ENCODE results near the gene DTX3. TPM values are rescaled to one million over a fixed set of nuclear protein-coding genes. Genes with fewer than 3 reads are reported as not detected.

Gene DTX3
- total and polyA plus RNA-seq, 12 donors = 16.9 to 58.2 (median 22.2) TPM

DNA sequence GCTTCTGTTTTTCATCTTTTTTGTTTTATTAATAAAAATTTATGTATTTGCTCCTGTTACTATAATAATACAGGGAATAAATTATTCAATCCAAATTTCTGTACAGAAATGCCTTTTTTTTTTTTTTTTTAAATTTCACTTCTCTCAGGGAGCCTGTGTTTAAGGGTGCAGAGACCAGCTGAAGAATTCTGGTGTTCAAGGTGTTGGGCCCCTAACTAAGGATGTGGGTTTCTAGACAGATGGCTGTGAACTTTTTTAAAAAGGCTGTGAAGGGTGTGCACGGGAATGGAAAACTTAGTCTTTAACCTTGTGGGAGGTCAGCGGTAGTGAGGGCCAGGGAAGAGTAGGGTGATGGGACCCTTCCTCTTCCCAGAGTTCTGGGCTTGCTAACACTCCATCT lies 1.3 kb upstream of the DTX3 start:
- intact Hi-C loops (cut with DNase I) = no loop called here
- H3K36me3 ChIP-seq = peaks cover 0 to 60% (median 17%) of the 10 kb centered on the region in 9 donors

DNA sequence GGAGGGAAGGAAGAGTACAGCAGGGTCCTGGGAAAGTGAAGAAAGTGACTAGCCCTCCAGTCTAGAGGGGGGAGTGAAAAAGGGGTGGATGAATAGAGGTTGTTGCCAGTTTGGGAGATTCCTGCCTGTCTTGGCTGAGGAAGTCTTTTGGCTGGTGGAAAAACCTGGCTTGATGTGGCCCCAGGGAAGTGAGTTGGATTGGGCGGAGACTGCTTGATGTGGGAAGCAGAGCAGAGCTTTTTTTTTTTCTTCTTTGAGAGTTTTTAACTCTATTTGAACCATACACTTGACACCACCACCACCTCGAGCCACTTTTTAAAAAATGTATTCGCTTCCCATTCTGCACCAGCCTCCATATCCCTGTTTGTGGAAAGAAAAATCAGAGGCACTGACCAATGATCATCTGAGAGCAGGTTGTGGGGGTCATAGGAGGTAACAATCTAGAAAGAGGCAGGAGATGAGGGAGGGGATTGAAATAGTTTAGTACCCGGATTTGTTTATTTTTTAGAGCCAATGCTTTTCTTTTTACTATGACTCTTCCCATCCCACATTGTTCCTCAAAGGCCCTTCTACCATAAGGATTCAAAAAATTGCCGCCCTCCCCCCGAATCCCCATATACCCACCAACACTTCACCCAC lies 690 bp upstream of the DTX3 start:
- peak in 1 of 2 donors; percentile 84 for DNase-seq
- Histone ChIP-seq H3K4me1 (peaks cover 0 to 48% (median 25%) of the 10 kb centered on the region in 9 donors), H3K4me3 (peak overlapping the region; percentile 58 to 87 (median 76)), H3K27ac (peak overlapping the region; percentile 78 to 96 (median 90)), H3K9me3 (no peaks in the 10 kb centered on the region), H3K36me3 (peaks cover 0 to 60% (median 16%) of the 10 kb centered on the region in 9 donors), H3K27me3 (peaks cover 0 to 21% (median 0%) of the 10 kb centered on the region in 7 donors)
- WGBS, 2 donors = 30 to 31% methylated on average over 6 of the region's 6 CpGs
- TF ChIP-seq, protein P1, sequence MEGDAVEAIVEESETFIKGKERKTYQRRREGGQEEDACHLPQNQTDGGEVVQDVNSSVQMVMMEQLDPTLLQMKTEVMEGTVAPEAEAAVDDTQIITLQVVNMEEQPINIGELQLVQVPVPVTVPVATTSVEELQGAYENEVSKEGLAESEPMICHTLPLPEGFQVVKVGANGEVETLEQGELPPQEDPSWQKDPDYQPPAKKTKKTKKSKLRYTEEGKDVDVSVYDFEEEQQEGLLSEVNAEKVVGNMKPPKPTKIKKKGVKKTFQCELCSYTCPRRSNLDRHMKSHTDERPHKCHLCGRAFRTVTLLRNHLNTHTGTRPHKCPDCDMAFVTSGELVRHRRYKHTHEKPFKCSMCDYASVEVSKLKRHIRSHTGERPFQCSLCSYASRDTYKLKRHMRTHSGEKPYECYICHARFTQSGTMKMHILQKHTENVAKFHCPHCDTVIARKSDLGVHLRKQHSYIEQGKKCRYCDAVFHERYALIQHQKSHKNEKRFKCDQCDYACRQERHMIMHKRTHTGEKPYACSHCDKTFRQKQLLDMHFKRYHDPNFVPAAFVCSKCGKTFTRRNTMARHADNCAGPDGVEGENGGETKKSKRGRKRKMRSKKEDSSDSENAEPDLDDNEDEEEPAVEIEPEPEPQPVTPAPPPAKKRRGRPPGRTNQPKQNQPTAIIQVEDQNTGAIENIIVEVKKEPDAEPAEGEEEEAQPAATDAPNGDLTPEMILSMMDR (IDR thresholded peaks at IDR 0.05) = no peak
- peak; percentile 29 to 84 (median 72) for ATAC-seq
- intact Hi-C loops (cut with DNase I) = loop anchor here in 1 of 10 donors (2.0 kb wide), 1 partner anchor 13 kb away; the partner anchor contains the start of gene PIP4K2C

More for the DNA sequence above, 1.3 kb upstream of the DTX3 start:
- H3K4me3 ChIP-seq = peak overlapping the region in 1 of 10 donors; percentile 76
- DNase-seq (no peak), ATAC-seq (peak in 2 of 8 donors; percentile 2 to 4)
- peak overlapping the region in 9 of 10 donors; percentile 60 to 96 (median 91) for H3K27ac ChIP-seq
- H3K9me3 ChIP-seq = no peaks in the 10 kb centered on the region
- TF ChIP-seq, protein P1 (IDR thresholded peaks at IDR 0.05) = no peak
- WGBS, 2 donors = 65 to 66% methylated on average over 2 of the region's 2 CpGs
- peaks cover 0 to 21% (median 0%) of the 10 kb centered on the region in 7 donors for H3K27me3 ChIP-seq
- peaks cover 0 to 44% (median 25%) of the 10 kb centered on the region in 9 donors for H3K4me1 ChIP-seq

DNA sequence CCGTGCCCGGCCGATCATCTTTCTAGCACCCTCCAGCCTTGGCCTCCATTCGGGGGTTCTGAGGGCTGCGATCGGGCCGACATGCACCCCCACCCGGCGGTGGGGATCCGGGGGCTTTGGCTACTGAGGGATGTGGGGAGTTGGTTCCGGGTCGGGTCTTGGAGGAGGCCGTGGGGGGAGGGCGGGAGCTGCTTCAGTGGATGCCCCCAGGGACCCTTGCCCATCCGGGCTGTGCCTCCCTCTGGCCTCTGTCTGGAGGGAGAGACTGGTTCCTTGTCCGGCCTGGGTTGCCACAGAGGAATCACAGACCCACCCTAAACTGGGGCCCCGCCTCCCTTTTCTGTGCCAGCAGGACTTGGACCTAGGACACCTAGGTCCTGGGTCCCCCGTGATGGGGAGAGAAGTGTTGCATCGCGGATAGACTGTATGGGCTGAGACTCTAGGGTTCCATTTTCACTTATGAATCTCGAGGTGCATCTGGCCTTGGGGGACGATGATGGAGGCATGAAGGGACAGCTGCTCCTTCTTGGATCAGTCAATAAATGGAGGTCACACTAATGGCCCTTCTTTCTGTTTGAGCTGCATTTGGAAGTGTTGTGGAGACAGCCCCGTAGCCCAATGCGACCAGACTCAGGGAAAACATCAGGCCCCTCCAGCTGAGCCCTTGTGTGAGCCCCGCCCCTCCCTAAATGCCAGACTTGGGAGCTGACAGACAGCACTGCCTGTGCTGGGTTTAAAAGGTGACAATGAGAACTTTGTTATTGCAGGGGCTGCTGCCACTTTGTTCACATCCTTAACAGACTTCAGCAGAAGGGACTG lies 577 bp downstream of the DTX3 start:
- peaks cover 0 to 61% (median 31%) of the 10 kb centered on the region in 9 donors for H3K4me1 ChIP-seq
- peaks cover 0 to 52% (median 10%) of the 10 kb centered on the region in 9 donors for H3K36me3 ChIP-seq
- peaks cover 0 to 27% (median 0%) of the 10 kb centered on the region in 7 donors for H3K27me3 ChIP-seq
- ATAC-seq = peak in 3 of 8 donors; percentile 5 to 31 (median 30)
- WGBS, 2 donors = 9% methylated on average over 22 to 25 of the region's 25 CpGs
- intact Hi-C loops (cut with DNase I) = loop anchor here in 1 of 10 donors (2.0 kb wide), 1 partner anchor 14 kb away; the partner anchor contains the start of gene PIP4K2C
- TF ChIP-seq, protein P1 (IDR thresholded peaks at IDR 0.05) = no peak
- peak overlapping the region; percentile 78 to 96 (median 90) for H3K27ac ChIP-seq
- no peaks in the 10 kb centered on the region for H3K9me3 ChIP-seq
- peak; percentile 48 to 49 for DNase-seq
- H3K4me3 ChIP-seq = peak overlapping the region; percentile 58 to 87 (median 76)

DNA sequence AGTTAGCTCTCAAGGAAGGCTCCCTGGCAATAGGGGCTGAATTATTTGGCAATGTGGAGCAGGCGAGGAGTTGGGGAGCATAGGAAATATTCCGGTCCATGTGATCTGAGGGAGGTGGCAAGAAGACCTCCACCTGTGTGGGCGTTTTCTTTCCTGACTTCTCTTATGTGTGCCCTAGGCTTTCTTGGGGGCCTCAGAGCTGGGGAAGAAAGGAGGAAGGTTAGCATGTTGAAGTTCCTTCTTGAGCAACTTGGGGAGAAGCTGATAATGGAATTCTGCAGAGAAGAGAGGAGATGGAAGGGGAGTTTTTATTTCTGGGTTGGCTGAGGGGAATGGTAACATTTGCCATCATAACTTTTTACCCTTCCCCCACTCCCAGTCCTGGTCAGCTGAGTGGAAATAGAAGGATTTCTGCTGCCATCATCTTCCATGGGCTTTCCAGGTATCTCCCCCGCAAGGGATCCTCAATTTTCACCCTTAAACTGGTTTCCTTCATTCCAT lies 1.2 kb downstream of the DTX3 start:
- ATAC-seq (no peak), DNase-seq (no peak)
- 84 to 85% methylated on average over 4 of the region's 4 CpGs for WGBS, 2 donors
- Histone ChIP-seq H3K4me3 (peak overlapping the region in 8 of 10 donors; percentile 58 to 80 (median 74)), H3K27me3 (peaks cover 0 to 33% (median 0%) of the 10 kb centered on the region in 7 donors), H3K4me1 (peaks cover 0 to 68% (median 37%) of the 10 kb centered on the region in 9 donors), H3K9me3 (no peaks in the 10 kb centered on the region), H3K36me3 (peaks cover 0 to 46% (median 10%) of the 10 kb centered on the region in 9 donors), H3K27ac (peak overlapping the region in 8 of 10 donors; percentile 78 to 96 (median 92))
- intact Hi-C loops (cut with DNase I) = loop anchor here in 1 of 10 donors (2.0 kb wide), 1 partner anchor 15 kb away; the partner anchor contains the start of gene PIP4K2C
- TF ChIP-seq, protein P1 (IDR thresholded peaks at IDR 0.05) = no peak

Data from heart right ventricle (tissue), 16 donors.